Measurements from ENCODE around the gene ERC2. TPM values are rescaled to one million over a fixed set of nuclear protein-coding genes. Genes with fewer than 3 reads are reported as not detected.

ERC2 gene
- total RNA-seq, 1 donor = 0.36 TPM

GRCh38 chr3:55906896-55907295, 561.4 kb downstream of the ERC2 start:
- no peak for DNase-seq (ENCODE audit: insufficient read length, low spot score, missing footprints)
- Histone ChIP-seq H4K20me1 (ENCODE audit: insufficient read depth, low read length) (no peaks in the 10 kb centered on the region), H3K79me2 (ENCODE audit: insufficient read depth, low read length) (no peaks in the 10 kb centered on the region), H3K4me2 (ENCODE audit: insufficient read depth, low read length) (no peak overlapping the region), H3K36me3 (ENCODE audit: insufficient read depth, low read length) (no peaks in the 10 kb centered on the region), H3K27ac (ENCODE audit: low read depth, low read length) (no peak overlapping the region), H2AFZ (ENCODE audit: low read length) (no peak overlapping the region), H3K9me3 (ENCODE audit: low read depth, low read length) (no peaks in the 10 kb centered on the region), H3K4me3 (ENCODE audit: insufficient read depth, low read length) (no peak overlapping the region), H3K27me3 (ENCODE audit: insufficient read depth, low read length) (peaks cover 3% of the 10 kb centered on the region), H3K4me1 (ENCODE audit: insufficient read depth, low read length) (no peaks in the 10 kb centered on the region)
- no peak for TF ChIP-seq CTCF (IDR thresholded peaks at IDR 0.05; ENCODE audit: extremely low read depth, low read depth, low read length)

GRCh38 chr3:55904716-55905115, 563.6 kb downstream of the ERC2 start:
- H3K9me3 ChIP-seq (ENCODE audit: low read depth, low read length) = no peaks in the 10 kb centered on the region
- H3K36me3 ChIP-seq (ENCODE audit: insufficient read depth, low read length) = no peaks in the 10 kb centered on the region
- H3K27ac ChIP-seq (ENCODE audit: low read depth, low read length) = no peak overlapping the region
- no peaks in the 10 kb centered on the region for H4K20me1 ChIP-seq (ENCODE audit: insufficient read depth, low read length)
- H3K79me2 ChIP-seq (ENCODE audit: insufficient read depth, low read length) = no peaks in the 10 kb centered on the region
- no peaks in the 10 kb centered on the region for H3K4me1 ChIP-seq (ENCODE audit: insufficient read depth, low read length)
- no peak overlapping the region for H3K4me3 ChIP-seq (ENCODE audit: insufficient read depth, low read length)
- no peaks in the 10 kb centered on the region for H3K27me3 ChIP-seq (ENCODE audit: insufficient read depth, low read length)
- TF ChIP-seq CTCF (IDR thresholded peaks at IDR 0.05; ENCODE audit: extremely low read depth, low read depth, low read length) = no peak
- H3K4me2 ChIP-seq (ENCODE audit: insufficient read depth, low read length) = no peak overlapping the region
- no peak overlapping the region for H2AFZ ChIP-seq (ENCODE audit: low read length)
- DNase-seq (ENCODE audit: insufficient read length, low spot score, missing footprints) = peak; percentile 13

GRCh38 chr3:55903680-55904079, 564.6 kb downstream of the ERC2 start:
- TF ChIP-seq CTCF (IDR thresholded peaks at IDR 0.05; ENCODE audit: extremely low read depth, low read depth, low read length) = no peak
- DNase-seq (ENCODE audit: insufficient read length, low spot score, missing footprints) = peak; percentile 19
- Histone ChIP-seq H3K79me2 (ENCODE audit: insufficient read depth, low read length) (no peaks in the 10 kb centered on the region), H4K20me1 (ENCODE audit: insufficient read depth, low read length) (no peaks in the 10 kb centered on the region), H3K36me3 (ENCODE audit: insufficient read depth, low read length) (no peaks in the 10 kb centered on the region), H3K4me3 (ENCODE audit: insufficient read depth, low read length) (no peak overlapping the region), H3K4me1 (ENCODE audit: insufficient read depth, low read length) (no peaks in the 10 kb centered on the region), H3K4me2 (ENCODE audit: insufficient read depth, low read length) (no peak overlapping the region), H3K27ac (ENCODE audit: low read depth, low read length) (no peak overlapping the region), H3K9me3 (ENCODE audit: low read depth, low read length) (no peaks in the 10 kb centered on the region), H3K27me3 (ENCODE audit: insufficient read depth, low read length) (no peaks in the 10 kb centered on the region), H2AFZ (ENCODE audit: low read length) (no peak overlapping the region)

GRCh38 chr3:55902221-55902900, 565.9 kb downstream of the ERC2 start:
- Histone ChIP-seq H3K4me2 (ENCODE audit: insufficient read depth, low read length) (no peak overlapping the region), H4K20me1 (ENCODE audit: insufficient read depth, low read length) (no peaks in the 10 kb centered on the region), H2AFZ (ENCODE audit: low read length) (no peak overlapping the region), H3K36me3 (ENCODE audit: insufficient read depth, low read length) (no peaks in the 10 kb centered on the region), H3K79me2 (ENCODE audit: insufficient read depth, low read length) (no peaks in the 10 kb centered on the region), H3K27ac (ENCODE audit: low read depth, low read length) (no peak overlapping the region), H3K4me1 (ENCODE audit: insufficient read depth, low read length) (no peaks in the 10 kb centered on the region), H3K4me3 (ENCODE audit: insufficient read depth, low read length) (no peak overlapping the region), H3K9me3 (ENCODE audit: low read depth, low read length) (no peaks in the 10 kb centered on the region), H3K27me3 (ENCODE audit: insufficient read depth, low read length) (no peaks in the 10 kb centered on the region)
- TF ChIP-seq CTCF (IDR thresholded peaks at IDR 0.05; ENCODE audit: extremely low read depth, low read depth, low read length) = no peak
- no peak for DNase-seq (ENCODE audit: insufficient read length, low spot score, missing footprints)

Data from osteoblast (primary cell).